GM21717 (cell line): ENCODE measurements around the gene HOXC12.

Source experiments
- ATAC-seq: cut with Tn5 transposase; IDR thresholded peaks from one replicate; pipeline ENCODE4 v1.9.1; 2021; ENCODE audit warnings: mild to moderate bottlenecking, moderate library complexity; ENCODE audit not compliant: unreplicated experiment

HOXC12 gene

GRCh38 chr12:53982648-53983567 lies 28.2 kb downstream of the HOXC12 start:
- ATAC-seq: no peak

GRCh38 chr12:53983568-53983949 lies 28.9 kb downstream of the HOXC12 start:
- ATAC-seq: no peak

GRCh38 chr12:53983950-53984572 lies 29.4 kb downstream of the HOXC12 start:
- ATAC-seq: no peak

GRCh38 chr12:53984901-53985691 lies 30.4 kb downstream of the HOXC12 start, which contains the start of gene HOXC10:
HOXC10 (plus strand) TSS chr12:53985146; CDS start chr12:53985260, 114 bp downstream.
- no peak for ATAC-seq

- no peak for ATAC-seq
Observed at GRCh38 chr12:53985692-53985993, 30.9 kb downstream of the HOXC12 start.

- ATAC-seq: no peak
Observed at GRCh38 chr12:53985994-53986685, 31.4 kb downstream of the HOXC12 start.

- no peak for ATAC-seq
Observed at GRCh38 chr12:53986686-53987483, 32.2 kb downstream of the HOXC12 start.

GRCh38 chr12:53987787-53988230 lies 33.1 kb downstream of the HOXC12 start:
- ATAC-seq: no peak

GRCh38 chr12:53988541-53989226 lies 34.0 kb downstream of the HOXC12 start:
- ATAC-seq: no peak

- ATAC-seq: no peak
Observed at GRCh38 chr12:53989227-53990113, 34.8 kb downstream of the HOXC12 start.

- ATAC-seq: no peak
Observed at GRCh38 chr12:53990311-53991076, 35.8 kb downstream of the HOXC12 start.

- no peak for ATAC-seq
Observed at GRCh38 chr12:53991077-53991460, 36.4 kb downstream of the HOXC12 start.

- no peak for ATAC-seq
Observed at GRCh38 chr12:53992377-53992889, 37.7 kb downstream of the HOXC12 start.

- ATAC-seq: no peak
Observed at GRCh38 chr12:53993162-53994008, 38.7 kb downstream of the HOXC12 start.

- no peak for ATAC-seq
Observed at GRCh38 chr12:53994009-53994263, 39.2 kb downstream of the HOXC12 start.

GRCh38 chr12:53994264-53995001 lies 39.7 kb downstream of the HOXC12 start:
- ATAC-seq: no peak
